Frontal cortex (tissue), 4 donors: ENCODE data around the gene CDH19. TPM values are rescaled to one million over a fixed set of nuclear protein-coding genes. Genes with fewer than 3 reads are reported as not detected.

Experiments used
- DNase-seq, 2 donors: peaks; one replicate each; pipeline ENCODE4 v3.0.0; 2012; ENCODE audit warnings: low spot score in 2 of 2
- FAIRE-seq: peaks from 2 replicates; lab custom pipeline; 2012; peaks lifted over from hg19 to GRCh38; lab: Jason Lieb, UNC
- total RNA-seq: library from RNA; depleted of rRNA; stranded (reverse); fragments of >200 nt; gene quantifications from one replicate; pipeline ENCODE4 v1.2.3, GENCODE V29; 2014
- donor health status: control.
- donor health status: control.
- donor health status: control.

Gene CDH19, protein sequence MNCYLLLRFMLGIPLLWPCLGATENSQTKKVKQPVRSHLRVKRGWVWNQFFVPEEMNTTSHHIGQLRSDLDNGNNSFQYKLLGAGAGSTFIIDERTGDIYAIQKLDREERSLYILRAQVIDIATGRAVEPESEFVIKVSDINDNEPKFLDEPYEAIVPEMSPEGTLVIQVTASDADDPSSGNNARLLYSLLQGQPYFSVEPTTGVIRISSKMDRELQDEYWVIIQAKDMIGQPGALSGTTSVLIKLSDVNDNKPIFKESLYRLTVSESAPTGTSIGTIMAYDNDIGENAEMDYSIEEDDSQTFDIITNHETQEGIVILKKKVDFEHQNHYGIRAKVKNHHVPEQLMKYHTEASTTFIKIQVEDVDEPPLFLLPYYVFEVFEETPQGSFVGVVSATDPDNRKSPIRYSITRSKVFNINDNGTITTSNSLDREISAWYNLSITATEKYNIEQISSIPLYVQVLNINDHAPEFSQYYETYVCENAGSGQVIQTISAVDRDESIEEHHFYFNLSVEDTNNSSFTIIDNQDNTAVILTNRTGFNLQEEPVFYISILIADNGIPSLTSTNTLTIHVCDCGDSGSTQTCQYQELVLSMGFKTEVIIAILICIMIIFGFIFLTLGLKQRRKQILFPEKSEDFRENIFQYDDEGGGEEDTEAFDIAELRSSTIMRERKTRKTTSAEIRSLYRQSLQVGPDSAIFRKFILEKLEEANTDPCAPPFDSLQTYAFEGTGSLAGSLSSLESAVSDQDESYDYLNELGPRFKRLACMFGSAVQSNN
- under 0.01 TPM for total RNA-seq

DNA sequence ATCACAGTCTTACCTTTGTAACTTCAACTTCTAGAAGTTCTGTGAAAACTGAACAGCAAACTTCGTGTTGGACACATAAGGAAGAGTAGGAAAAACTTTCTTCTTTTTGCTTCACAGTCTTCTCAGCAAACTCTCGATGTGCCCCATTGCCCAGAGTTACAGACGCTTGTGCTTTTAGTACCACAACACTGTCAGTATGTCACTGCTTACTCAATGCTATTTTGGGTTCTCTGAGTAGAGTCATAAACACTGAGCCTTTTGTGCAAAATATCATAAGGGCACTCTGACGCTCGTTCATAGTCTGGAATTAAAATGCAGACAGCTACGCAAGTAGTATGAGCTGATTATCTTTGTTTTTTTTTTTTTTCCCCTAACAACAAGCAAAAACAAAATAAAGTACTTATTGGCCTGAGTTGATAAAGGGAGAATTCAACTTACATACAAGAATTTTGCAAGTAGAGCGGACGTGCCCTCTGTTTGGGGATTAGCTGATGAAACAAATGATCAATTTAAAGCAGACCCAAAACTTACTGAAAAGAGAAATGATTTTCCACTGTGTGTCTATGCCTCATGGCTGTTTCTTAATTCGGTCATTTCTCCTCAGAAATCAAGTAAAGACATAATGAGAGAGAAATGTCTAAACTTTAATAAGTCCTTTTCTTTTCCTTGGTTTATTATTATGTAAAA lies at the start of gene CDH19:
Gene CDH19, minus strand, starts transcription at position 150 of the 687 bp plus-strand sequence. CDS start 31,886 bp downstream, outside the sequence.
- peak; percentile 91 for FAIRE-seq
- peak; percentile 3 to 7 for DNase-seq

DNA sequence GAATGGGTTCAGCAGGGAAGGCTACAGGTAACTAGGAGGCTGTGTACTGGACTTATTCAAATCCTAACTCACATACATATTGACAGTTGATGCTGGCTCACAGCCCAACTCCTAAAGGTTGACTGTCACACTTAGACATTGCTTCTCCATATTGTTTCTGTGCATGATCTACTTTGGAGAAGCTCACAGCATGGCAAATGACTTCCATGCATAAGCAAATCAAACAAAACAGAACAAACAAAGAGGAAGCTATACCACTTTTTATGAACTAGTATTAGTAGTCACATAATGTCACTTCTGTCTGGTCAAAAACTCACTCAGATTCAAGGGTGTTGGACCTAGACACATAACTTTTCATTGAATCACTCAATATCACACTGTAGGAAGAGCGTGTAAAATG lies 43.8 kb upstream of the CDH19 start:
- FAIRE-seq: no peak
- no peak for DNase-seq

- DNase-seq (no peak), FAIRE-seq (no peak)
Observed at GRCh38 chr18:66646609-66647008, 42.7 kb upstream of the CDH19 start.

GRCh38 chr18:66645983-66646382 lies 42.1 kb upstream of the CDH19 start:
- no peak for DNase-seq
- FAIRE-seq: no peak

GRCh38 chr18:66641056-66641455 lies 37.2 kb upstream of the CDH19 start:
- FAIRE-seq: no peak

DNA sequence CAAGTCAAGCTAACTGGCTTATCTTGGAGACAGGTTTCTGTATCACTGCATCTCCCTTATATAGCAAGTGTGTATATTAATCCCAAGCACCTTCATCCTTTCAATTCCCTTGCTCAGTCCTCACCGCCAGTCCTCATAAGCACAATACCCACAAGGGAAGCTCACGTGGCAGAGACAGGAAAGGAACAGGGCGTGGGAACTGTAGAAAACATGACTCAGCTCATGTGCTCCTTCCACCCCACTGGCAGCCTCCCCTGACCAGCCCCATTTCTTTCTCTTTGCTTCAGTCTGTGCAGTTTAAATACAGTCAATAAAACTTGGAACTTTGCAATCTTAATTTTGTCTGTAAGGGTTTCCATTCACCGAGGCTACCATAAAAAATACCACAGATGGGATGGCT lies 36.5 kb upstream of the CDH19 start:
- no peak for FAIRE-seq

More at GRCh38 chr18:66641056-66641455, 37.2 kb upstream of the CDH19 start:
- DNase-seq: no peak

GRCh38 chr18:66638856-66639629 lies 35.2 kb upstream of the CDH19 start:
- DNase-seq: no peak
- FAIRE-seq: no peak

More for the DNA sequence above, 36.5 kb upstream of the CDH19 start:
- DNase-seq: no peak

- no peak for DNase-seq
- FAIRE-seq: no peak
Observed at GRCh38 chr18:66635342-66635741, 31.5 kb upstream of the CDH19 start.

- no peak for DNase-seq
- no peak for FAIRE-seq
Observed at GRCh38 chr18:66632756-66633155, 28.9 kb upstream of the CDH19 start.

DNA sequence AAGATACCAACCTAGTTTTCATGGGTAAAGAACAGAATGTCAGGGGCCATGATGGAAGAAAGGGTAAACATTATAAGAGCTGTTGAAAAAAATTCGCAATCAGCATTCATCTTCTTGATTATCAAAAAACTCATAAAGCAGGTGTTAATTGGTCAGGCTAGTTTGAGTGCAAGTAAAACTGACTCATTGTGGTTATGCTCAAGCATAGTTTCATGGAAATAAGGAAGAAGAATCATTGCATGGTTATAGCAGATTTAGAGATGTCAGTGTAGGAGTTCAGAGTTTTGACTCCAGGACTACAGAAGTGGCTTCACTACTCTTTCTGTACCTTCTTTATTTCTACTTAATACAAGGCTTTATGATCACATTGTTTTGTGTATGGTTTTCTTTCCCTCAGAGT lies 26.9 kb upstream of the CDH19 start:
- DNase-seq: no peak
- FAIRE-seq: no peak

- FAIRE-seq: no peak
- DNase-seq: no peak
Observed at GRCh38 chr18:66623821-66624220, 19.9 kb upstream of the CDH19 start.

GRCh38 chr18:66621816-66622576 lies 18.1 kb upstream of the CDH19 start:
- no peak for DNase-seq

DNA sequence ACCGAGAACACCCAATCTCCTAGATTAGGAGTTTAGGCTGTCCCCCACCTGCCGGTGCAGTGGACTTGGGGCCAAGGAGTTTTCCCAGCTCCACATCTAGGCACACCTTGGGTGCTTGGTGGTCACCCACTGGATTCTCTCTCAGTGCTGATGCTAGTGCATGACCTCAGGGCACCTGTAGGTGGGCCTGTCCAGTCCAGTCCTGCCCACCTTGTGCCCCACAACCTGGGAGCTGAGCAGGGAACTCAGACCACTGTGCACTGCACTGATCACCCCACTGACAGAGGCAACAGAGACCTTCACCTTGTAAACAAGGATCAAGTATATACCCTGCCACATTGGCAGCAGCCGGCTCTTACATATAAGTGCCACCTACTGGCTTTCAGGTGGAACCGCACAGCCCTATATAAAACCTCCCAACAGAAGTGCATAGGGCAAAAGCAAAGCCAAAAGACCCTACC lies 12.7 kb upstream of the CDH19 start:
- FAIRE-seq: no peak
- DNase-seq: no peak

More at GRCh38 chr18:66621816-66622576, 18.1 kb upstream of the CDH19 start:
- no peak for FAIRE-seq

GRCh38 chr18:66615176-66615575 lies 11.3 kb upstream of the CDH19 start:
- FAIRE-seq (no peak), DNase-seq (no peak)

- FAIRE-seq (peak; percentile 63), DNase-seq (no peak)
Observed at GRCh38 chr18:66607632-66608031, 3.7 kb upstream of the CDH19 start.

- DNase-seq: no peak
- FAIRE-seq: no peak
Observed at GRCh38 chr18:66601649-66602048, 2.2 kb downstream of the CDH19 start.

DNA sequence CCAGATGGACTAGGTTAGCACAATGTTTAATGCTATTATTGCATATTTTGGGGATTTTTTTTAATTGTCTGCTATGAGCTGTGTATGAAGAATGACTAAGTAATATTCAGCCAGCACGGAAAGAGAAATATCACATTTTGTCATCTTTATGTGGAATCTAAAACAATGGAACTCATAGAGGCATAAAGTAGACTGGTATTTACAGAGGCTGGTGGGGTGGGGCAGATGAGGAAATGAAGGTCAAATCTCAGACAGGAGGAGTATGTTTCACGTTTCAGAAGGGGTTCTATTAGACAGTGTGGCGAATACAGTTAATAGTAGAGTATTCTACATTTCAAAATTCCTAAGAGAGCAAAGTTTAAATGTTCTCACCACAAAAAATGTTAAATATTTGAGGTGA lies 4.7 kb downstream of the CDH19 start:
- DNase-seq (no peak), FAIRE-seq (no peak)

DNA sequence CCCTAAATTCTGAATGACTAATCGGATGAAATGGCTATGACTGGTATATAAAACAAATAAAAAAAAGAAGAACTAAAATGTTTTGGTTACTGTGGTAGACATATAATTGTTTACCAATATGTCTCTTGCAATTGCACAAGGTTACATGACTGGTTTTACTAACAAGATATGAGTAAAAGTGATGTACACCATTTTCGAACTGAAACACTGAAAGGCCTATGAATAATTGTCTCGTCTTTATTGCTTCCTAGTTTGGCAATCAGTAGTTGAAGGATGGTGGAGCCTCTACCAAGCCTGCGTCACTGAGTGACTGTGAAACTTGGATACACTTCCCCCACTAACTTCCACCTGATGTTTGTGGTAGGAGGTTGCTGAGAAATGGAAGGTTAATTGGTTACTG lies 16.5 kb downstream of the CDH19 start:
- no peak for FAIRE-seq
- DNase-seq: no peak

DNA sequence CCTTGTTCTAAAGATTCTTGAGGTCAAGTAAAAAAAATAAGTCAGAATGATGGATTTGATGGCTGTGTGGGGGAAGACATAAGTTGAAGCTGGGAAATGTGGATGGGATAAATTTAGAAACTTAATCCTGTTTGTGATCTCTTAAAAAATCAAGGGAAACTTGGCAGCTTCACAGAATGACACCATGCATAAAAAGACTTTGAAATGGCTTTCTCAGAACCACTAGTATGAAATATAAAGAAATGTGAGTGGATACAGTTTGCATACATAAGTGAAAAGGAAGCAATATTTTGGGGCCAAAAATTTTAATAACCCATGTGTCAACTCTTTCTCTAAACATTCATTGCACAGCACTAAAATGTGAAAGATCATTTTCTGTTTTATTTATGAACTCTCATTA lies 21.7 kb downstream of the CDH19 start:
- FAIRE-seq (no peak), DNase-seq (no peak)
